Embryonic facial prominence (tissue), 1 donor: ENCODE data around the gene MGAT1.
"Not testable (repeated sequence)": the region's sequence is repeated elsewhere in the genome, so short reads cannot be mapped to it uniquely, and the experiment has no call there.

Experiments used
- DNase-seq: peaks from one replicate; pipeline ENCODE4 v3.0.0-alpha.2; 2016; ENCODE audit errors: extremely low spot score

MGAT1 gene

DNA sequence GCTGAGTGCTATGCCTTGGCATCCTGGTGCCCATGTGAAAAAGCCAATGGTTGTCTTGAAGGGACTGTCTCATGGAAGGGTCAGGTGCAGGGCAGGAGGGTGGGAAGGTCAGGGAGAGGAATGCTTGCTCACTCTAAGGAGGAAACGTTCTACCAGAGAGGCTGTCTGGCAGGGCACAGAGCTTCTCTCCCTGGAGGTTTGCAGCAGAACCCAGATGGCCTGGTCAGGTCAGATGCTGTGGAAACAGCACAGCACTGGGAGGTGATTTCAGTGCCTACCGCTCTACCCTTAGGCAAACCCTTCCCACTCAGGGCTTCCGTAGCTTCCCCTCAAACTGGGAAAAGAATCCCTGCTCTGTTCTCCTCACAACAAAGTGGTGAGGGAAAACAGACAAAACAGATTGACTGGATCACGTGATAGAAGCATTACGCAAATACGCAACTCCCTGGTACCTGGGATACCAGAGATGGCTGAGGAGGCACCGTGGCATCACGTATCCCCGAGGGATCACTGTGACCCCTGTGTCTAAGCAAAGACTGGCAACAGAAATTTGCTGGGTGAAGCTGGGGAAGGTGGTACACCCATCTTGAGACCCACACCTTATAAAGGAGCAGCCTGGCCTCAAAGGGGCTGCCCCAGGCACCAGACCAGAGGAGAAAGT is 3.9 kb upstream of the MGAT1 start:
- no peak for DNase-seq

GRCh38 chr5:180804129-180804618 is 1.6 kb upstream of the MGAT1 start:
- DNase-seq: no peak

DNA sequence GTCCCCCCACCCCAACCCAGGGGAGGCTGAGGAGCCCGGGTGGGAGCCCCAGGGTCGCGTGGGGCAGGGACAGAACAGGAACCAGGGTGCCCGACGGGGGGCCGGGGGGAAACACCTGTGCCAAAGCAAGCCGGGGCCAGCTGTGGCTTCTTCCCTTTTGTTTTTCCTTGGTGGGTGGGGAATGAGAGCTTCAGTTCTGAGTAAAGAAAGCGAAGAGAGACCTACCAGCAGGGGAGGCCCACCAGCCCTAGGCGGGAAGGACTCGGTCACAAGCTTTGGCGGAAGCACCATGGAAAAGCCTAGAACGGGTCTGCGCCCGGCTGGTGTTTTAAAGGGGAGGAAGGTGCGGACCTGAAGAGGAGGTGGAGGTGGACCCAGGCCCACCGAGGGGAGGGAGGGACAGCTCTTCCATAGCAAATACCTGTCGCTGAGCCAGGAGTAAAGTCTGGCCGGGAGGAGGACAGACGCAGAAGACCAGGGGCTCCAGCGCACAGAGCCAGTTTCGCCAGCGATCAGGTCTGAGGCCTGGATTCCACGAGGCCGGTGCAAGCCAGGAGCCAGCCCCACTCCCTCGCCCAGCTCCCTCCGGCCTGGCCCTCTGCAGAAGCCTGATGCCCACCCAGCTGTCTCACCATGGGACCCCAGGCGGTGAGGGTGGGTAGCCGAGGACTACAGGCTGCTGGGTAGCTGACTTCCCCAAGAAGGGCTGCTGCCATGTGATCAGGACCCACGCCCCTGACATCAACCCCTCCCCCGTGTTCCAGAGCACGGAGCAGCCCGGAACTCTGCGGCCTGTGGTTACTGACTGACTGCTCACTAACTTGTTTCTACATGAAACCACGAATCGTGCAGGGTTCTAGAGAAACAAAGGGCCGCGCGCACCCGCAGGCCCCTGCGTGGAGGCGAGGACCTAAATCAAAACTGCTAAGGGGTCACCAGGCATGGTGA is 849 bp upstream of the MGAT1 start:
- DNase-seq: no peak

- DNase-seq: no peak
These were observed 846 bp downstream of the MGAT1 start for GRCh38 chr5:180801596-180802324.

GRCh38 chr5:180799902-180800801 is 2.5 kb downstream of the MGAT1 start:
- no peak for DNase-seq

GRCh38 chr5:180799194-180799593 is 3.4 kb downstream of the MGAT1 start:
- no peak for DNase-seq

GRCh38 chr5:180798193-180798592 is 4.4 kb downstream of the MGAT1 start:
- DNase-seq: no peak

DNA sequence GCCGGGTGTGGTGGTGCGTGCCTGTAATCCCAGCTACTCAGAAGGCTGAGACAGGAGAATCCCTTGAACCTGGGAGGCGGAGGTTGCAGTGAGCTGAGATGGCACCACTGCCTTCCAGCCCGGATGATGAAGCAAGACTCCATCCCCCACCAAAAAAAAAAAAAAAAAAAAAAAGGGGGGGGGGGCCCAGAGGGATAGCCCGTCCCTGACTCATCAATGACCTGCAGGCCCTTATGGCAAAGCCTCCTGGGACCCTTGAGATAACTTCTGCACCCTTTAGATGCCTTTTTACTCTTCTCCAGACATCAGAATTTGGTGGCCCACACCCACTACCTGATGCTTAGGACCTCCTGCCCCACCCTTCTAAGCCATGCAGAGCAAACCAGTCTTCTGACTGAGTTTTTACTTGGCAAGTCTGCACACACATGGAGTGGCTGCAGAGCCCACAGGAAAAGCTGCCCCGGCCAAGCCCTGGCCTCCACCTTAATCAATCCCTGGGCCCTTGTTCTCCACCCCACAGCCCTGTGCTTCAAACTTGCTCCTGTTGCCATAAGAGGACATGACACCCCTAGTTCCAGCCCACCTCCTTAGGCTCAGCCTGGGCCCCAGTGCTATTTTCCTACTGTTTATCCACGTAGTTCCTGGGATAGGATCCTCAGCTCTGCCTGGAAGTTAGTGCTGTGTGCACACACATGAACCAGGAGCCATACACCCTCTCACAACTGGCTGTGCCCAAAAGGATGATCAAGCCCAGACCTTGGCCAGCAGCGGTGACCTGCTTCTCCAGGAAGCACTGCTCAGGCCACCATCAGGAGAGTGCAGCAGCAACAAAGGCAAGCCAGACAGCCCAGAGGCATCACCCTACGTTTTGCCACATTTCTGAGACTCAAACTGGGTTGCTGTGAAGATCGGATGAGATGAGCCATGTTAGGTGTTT is 5.1 kb downstream of the MGAT1 start:
- DNase-seq: no peak

- DNase-seq: no peak
These were observed 6.8 kb downstream of the MGAT1 start for GRCh38 chr5:180795771-180796313.

- DNase-seq: no peak
These were observed 9.7 kb downstream of the MGAT1 start for GRCh38 chr5:180792965-180793287.

DNA sequence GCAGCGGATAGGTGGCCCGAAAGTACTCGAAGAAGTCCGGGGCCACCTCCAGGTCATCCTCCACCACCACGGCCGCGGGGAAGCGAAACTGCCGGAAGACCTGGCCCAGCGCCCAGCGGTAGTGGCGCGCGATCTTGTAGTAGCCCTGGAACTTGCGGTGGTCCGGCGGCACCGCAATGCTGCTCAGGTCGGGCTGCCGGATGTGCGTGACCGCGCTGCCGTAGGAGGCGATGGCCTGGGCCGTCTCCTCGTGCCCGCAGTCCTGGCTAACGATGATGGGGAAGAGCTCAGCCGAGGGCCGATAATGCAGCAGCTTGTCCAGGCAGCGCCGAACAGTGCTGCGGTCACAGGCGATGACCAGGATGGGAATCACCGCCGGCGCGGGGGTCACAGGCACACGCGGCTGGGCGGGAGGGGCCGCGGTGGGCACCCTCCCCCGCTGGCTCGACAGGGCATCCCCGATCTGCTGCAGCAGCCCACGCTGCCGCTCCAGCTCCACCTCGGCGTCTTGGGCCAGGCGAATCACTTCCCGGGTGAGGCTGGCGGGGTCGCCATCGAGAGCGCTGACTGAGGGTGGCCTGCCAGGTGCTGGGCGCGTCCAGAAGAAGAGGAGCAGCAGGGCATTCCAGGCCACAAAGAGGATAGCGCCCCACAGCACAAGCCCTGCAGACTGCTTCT is 10.2 kb downstream of the MGAT1 start:
- DNase-seq: no peak

DNA sequence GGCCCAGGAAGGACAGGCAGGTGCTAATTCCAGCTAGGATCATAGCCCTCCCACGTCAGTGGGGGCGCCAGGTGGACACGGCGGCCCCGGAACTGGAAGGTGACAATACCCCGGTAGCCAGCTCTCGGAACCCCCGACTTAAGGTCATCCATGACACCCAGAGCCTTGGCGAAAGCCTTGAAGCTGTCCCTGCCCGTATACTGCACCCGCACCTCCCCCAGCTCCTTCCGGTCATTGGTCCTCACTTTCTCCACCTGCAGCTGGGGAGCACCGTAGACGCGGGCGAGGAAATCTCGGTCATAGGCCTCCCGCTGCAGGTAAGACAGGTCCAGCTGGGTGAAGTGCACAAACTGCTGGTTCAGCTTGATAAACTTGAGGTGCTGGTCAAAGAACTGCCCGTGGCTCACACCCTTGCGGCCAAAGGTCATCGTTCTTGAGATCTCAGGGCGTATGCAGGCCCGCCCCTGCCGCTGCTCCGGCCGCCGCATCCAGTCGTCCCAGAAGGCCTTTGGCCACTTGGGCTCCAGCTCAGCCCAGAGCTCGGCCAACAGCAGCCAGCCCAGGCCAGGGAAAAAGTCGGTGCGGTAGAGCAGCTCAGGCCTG is 10.9 kb downstream of the MGAT1 start:
- DNase-seq: no peak

DNA sequence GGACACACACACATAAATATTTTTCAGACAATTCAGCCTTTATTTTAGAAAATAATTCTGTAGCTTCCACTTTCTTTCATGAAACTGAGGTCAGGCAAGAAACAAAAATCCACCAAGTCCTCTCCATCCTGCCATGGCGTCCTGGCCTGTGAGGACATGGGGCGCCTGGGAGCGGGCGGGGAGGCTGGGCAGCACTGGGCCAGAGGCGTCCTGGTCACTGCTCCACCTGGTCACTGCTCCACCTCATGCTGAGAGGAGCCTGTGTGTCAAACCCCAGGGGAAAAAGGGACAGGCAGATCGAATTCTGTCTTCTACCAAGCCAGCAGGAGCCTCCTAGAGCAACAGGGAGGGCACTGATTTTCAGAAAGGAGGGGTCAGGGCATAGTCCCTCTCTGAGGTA is 12.1 kb downstream of the MGAT1 start:
- DNase-seq: no peak

DNA sequence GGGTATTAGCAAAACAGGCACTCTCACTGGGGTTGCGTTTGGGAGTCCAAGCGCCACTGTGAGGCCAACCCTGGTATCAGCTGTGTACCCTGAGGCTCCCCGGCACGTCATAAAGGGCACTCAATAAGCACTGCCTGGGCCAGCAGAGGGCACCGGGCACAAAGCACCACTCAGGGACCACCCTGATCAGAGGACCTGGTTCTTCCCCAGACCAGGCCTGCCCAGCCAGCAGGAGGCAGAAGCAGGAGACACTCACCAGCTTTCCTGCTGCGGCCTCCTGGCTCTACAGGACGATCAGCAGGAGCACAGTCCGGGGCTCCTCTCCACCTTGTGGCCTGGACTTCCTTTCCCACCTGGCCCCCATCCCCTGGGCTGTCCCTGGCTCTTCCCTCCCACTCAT is 12.6 kb downstream of the MGAT1 start:
- DNase-seq: no peak

- DNase-seq: not testable (repeated sequence)
These were observed 13.8 kb downstream of the MGAT1 start for GRCh38 chr5:180788651-180789410.

DNA sequence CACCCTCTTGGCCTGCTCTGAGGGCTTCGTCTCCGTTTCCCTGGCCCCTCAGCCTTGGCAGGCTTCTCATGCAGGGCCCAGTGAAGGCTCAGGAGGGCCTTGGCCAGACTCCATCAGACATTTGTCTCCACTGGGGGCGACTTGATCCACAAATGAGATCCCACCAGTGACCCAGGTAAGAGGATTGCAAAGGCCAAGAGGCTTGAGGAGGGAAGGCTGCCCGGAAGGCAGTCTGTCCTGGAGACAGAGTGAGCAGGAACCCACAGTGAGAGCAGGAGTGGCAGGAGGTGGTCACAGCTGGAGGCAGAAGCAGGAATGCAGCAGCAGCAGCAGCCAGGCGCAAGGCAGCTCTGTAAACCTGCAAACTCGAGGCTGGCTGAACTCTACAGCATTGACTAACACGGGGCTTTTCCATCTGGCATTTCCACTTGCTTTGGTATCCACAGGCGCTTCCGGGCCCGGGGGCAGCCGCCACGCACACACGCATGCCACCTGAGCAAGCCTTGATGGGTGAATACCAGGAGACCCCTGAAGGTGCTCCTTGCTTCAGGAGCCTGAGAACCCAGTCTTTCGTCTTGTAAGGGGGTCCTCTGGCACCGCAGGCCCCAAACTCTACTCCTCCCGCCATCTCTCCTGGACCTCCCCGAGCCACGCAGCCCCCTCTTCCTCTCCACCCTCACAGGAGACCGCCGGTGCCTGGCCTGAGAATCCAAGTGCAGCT is 14.7 kb downstream of the MGAT1 start:
- DNase-seq: no peak
